Panc1 (cell line): ENCODE data around the gene IGSF21. TPM values are rescaled to one million over a fixed set of nuclear protein-coding genes. Genes with fewer than 3 reads are reported as not detected.

ENCODE experiments used
- ATAC-seq: fragments of 200-7000 bp; cut with Tn5 transposase; 2 replicates; pipeline ENCODE4 v1.9.1; 2020; ENCODE audit warnings: mild to moderate bottlenecking, moderate library complexity
- BruUV-seq: library from RNA; stranded (reverse); fragments of 400-500 nt; replicated peaks from 2 replicates; lab custom pipeline; 2021; lab: Mats Ljungman, UMichigan
- CTCF ChIA-PET: fragments of 300-600 bp; sonication (Branson Sonifier 250); formaldehyde crosslinking; loops from one replicate; lab custom pipeline; 2022; ENCODE audit warnings: antibody characterized with exemption; lab: Charles Lee
- POLR2A ChIA-PET: fragments of 300-600 bp; sonication (Branson Sonifier 250); formaldehyde crosslinking; loops from one replicate; lab custom pipeline; 2022; ENCODE audit warnings: antibody characterized with exemption; lab: Charles Lee
- DNase-seq: peaks from one replicate; pipeline ENCODE4 v3.0.0-alpha.2; 2010; ENCODE audit warnings: low read depth, low spot score
- H3K27ac ChIP-seq: 2 replicates; pipeline ENCODE4 v1.5.1; 2011; ENCODE audit warnings: mild to moderate bottlenecking, low read length, inconsistent platforms
- H3K27me3 ChIP-seq: fragments of 200-500 bp; sonication (Bioruptor generic); 2 replicates; pipeline ENCODE4 v1.6.0; 2014; ENCODE audit warnings: low read length, inconsistent platforms; ENCODE audit not compliant: control insufficient read depth, insufficient read depth
- H3K36me3 ChIP-seq: fragments of 200-500 bp; sonication (Bioruptor generic); 2 replicates; pipeline ENCODE4 v1.5.1; 2014; ENCODE audit warnings: inconsistent platforms, mild to moderate bottlenecking, low read length, moderate library complexity; ENCODE audit not compliant: control insufficient read depth, insufficient read depth
- H3K4me1 ChIP-seq: 2 replicates; pipeline ENCODE4 v1.5.1; 2011; ENCODE audit warnings: inconsistent platforms, mild to moderate bottlenecking, low read length, moderate library complexity; ENCODE audit not compliant: control insufficient read depth, insufficient read depth
- H3K4me3 ChIP-seq, 2 experiments: 2 replicates each; pipeline ENCODE4 v1.5.1; 2011 to 2012; ENCODE audit warnings: low read depth in 2 of 2, low read length in 2 of 2, mild to moderate bottlenecking in 2 of 2, inconsistent platforms in 1 of 2, moderate library complexity in 1 of 2
- H3K9me3 ChIP-seq: fragments of 200-500 bp; sonication (Bioruptor generic); 2 replicates; pipeline ENCODE4 v1.5.1; 2014; ENCODE audit warnings: low read depth, mild to moderate bottlenecking, inconsistent platforms, low read length, moderate library complexity; ENCODE audit not compliant: control insufficient read depth, insufficient read depth
- POLR2AphosphoS5 ChIP-seq: IDR thresholded peaks from 2 replicates; pipeline ENCODE4 v1.6.1; 2012; ENCODE audit warnings: mild to moderate bottlenecking, low read depth, low read length, moderate library complexity
- SIN3A ChIP-seq: IDR thresholded peaks from 2 replicates; pipeline ENCODE4 v1.6.1; 2012; ENCODE audit warnings: low read depth, mild to moderate bottlenecking, low read length, moderate library complexity, borderline replicate concordance; ENCODE audit not compliant: insufficient read depth
- TCF7L2 ChIP-seq: IDR thresholded peaks from 2 replicates; pipeline ENCODE4 v1.6.1; 2011; ENCODE audit warnings: mild to moderate bottlenecking, low read depth, low read length, inconsistent platforms
- in situ Hi-C: cut with HindIII; loops from 2 replicates; pipeline ENCODE4 v1.10.0; 2016; ENCODE audit warnings: low sequenced_read_pairs, low pct_unique_long_range_greater_than_20kb
- intact Hi-C: fragments of 100-400 bp; cut with micrococcal nuclease; formaldehyde crosslinking; loops from one replicate; pipeline ENCODE4 v1.10.0; 2022; ENCODE audit not compliant: unreplicated experiment
- total RNA-seq: library from RNA; stranded (reverse); gene quantifications from one replicate; pipeline ENCODE4 v1.2.1, GENCODE V29; 2021; ENCODE audit not compliant: unreplicated experiment
- TF ChIP-seq, protein P1 (sequence below), 2 experiments: IDR thresholded peaks; 2 replicates each; pipeline ENCODE4 v1.6.1; 2011 to 2012; ENCODE audit warnings: low read depth in 2 of 2, control low read depth in 1 of 2, low read length in 1 of 2, mild to moderate bottlenecking in 1 of 2, moderate library complexity in 1 of 2; ENCODE audit not compliant: insufficient read depth in 1 of 2
- TF ChIP-seq, protein P2 (sequence below): fragments of 450-650 bp; IDR thresholded peaks from 2 replicates; pipeline ENCODE4 v1.5.1; 2017; ENCODE audit warnings: mild to moderate bottlenecking

The IGSF21 gene
- total RNA-seq, 1 experiment from 2014 or later: not detected

DNA sequence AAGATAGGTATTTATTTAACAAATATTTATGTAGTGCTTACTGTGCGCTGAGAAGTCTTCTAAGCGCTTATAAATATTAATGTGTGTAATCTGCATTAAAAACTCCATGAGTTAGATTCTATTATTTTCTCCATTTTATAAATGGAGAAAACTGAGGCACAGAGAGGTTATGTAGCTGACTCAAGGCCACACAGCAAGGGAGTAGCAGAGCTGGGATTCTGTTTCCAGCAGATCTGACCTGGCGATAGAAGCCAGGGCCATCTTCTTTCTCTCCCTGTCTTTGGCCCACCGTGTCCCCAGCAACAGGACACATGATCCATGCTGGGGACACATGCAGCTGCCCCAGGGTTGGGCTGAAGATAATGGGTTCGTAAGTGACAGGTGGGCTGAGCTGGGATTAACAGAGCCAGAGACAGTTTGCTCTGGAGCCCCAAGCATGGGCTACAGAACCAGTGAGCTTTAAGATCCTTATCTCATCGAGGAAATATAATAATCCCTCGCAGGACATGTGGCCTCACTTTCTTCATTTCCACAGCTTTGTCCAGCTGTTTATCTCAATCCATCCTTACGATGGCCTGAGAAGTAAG lies 30.3 kb downstream of the IGSF21 start:
- CTCF ChIA-PET: no interaction called here
- DNase-seq (no peak), ATAC-seq (no peak)
- Histone ChIP-seq H3K4me1 (no peaks in the 10 kb centered on the region; the same call in 1 of the 2 replicates), H3K27ac (no peak overlapping the region), H3K27me3 (no peaks in the 10 kb centered on the region; the same call in 1 of the 2 replicates), H3K4me3 (no peak overlapping the region), H3K9me3 (no peaks in the 10 kb centered on the region), H3K36me3 (no peaks in the 10 kb centered on the region)
- intact Hi-C loops (no loop called here), in situ Hi-C loops (no loop called here)
- no TSS peak for BruUV-seq
- POLR2A ChIA-PET: no interaction called here
- TF ChIP-seq TCF7L2: no peak
- TF ChIP-seq POLR2AphosphoS5: no peak
- TF ChIP-seq, protein P1, sequence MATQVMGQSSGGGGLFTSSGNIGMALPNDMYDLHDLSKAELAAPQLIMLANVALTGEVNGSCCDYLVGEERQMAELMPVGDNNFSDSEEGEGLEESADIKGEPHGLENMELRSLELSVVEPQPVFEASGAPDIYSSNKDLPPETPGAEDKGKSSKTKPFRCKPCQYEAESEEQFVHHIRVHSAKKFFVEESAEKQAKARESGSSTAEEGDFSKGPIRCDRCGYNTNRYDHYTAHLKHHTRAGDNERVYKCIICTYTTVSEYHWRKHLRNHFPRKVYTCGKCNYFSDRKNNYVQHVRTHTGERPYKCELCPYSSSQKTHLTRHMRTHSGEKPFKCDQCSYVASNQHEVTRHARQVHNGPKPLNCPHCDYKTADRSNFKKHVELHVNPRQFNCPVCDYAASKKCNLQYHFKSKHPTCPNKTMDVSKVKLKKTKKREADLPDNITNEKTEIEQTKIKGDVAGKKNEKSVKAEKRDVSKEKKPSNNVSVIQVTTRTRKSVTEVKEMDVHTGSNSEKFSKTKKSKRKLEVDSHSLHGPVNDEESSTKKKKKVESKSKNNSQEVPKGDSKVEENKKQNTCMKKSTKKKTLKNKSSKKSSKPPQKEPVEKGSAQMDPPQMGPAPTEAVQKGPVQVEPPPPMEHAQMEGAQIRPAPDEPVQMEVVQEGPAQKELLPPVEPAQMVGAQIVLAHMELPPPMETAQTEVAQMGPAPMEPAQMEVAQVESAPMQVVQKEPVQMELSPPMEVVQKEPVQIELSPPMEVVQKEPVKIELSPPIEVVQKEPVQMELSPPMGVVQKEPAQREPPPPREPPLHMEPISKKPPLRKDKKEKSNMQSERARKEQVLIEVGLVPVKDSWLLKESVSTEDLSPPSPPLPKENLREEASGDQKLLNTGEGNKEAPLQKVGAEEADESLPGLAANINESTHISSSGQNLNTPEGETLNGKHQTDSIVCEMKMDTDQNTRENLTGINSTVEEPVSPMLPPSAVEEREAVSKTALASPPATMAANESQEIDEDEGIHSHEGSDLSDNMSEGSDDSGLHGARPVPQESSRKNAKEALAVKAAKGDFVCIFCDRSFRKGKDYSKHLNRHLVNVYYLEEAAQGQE (IDR thresholded peaks at IDR 0.05; ENCODE audit: insufficient read depth in 1 of 2, low read depth in 2 of 2, low read length in 1 of 2): no peak
- TF ChIP-seq, protein P2, sequence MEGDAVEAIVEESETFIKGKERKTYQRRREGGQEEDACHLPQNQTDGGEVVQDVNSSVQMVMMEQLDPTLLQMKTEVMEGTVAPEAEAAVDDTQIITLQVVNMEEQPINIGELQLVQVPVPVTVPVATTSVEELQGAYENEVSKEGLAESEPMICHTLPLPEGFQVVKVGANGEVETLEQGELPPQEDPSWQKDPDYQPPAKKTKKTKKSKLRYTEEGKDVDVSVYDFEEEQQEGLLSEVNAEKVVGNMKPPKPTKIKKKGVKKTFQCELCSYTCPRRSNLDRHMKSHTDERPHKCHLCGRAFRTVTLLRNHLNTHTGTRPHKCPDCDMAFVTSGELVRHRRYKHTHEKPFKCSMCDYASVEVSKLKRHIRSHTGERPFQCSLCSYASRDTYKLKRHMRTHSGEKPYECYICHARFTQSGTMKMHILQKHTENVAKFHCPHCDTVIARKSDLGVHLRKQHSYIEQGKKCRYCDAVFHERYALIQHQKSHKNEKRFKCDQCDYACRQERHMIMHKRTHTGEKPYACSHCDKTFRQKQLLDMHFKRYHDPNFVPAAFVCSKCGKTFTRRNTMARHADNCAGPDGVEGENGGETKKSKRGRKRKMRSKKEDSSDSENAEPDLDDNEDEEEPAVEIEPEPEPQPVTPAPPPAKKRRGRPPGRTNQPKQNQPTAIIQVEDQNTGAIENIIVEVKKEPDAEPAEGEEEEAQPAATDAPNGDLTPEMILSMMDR: no peak
- no peak for TF ChIP-seq SIN3A

DNA sequence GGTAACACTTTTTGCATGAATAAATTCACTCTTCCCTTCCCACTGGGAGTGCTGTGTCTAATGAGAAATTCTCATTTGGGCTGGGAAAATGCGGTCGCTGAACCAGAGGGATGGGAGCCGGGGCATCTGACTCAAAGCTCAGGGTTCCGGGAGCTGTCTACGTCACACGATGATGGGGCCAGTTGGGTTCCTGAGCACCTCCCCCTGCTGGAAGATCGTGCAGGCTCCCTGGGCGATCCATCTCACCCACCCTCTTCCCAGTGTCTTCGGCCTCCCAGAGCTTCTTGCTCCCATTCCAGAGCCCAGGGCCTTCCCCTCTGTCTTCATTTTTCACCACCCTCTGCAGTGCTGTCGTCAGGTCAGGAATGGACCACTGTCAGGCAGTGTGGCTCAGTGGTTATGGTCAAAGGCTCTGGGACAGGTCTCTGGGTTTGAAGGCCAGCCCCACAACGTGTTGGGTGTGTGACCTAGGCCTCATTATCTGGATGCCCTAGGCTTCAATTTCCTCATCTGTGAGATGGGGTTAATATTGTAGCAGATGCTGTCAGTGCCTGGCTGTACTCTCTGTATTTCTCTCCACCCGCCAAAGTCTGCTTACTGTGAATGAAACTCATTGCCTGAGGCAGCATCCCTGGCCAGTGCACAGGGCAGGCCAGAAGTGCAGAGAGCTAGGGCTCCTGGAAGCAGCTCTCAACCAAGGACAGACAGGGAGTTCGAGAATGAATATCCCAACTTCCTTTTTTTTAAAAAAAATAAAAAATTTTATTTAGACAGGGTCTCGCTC lies 31.8 kb downstream of the IGSF21 start:
- no TSS peak for BruUV-seq
- no peak for ATAC-seq

More for the DNA sequence above, 31.8 kb downstream of the IGSF21 start:
- CTCF ChIA-PET: no interaction called here
- POLR2A ChIA-PET: no interaction called here
- DNase-seq: no peak
- H3K27me3 ChIP-seq: no peaks in the 10 kb centered on the region; the same call in 1 of the 2 replicates
- H3K36me3 ChIP-seq: no peaks in the 10 kb centered on the region
- no peaks in the 10 kb centered on the region; the same call in 1 of the 2 replicates for H3K4me1 ChIP-seq
- H3K4me3 ChIP-seq: no peak overlapping the region
- intact Hi-C loops (no loop called here), in situ Hi-C loops (no loop called here)
- TF ChIP-seq, protein P2: no peak
- TF ChIP-seq POLR2AphosphoS5: no peak
- TF ChIP-seq, protein P1 (IDR thresholded peaks at IDR 0.05; ENCODE audit: insufficient read depth in 1 of 2, low read depth in 2 of 2, low read length in 1 of 2): no peak
- TF ChIP-seq TCF7L2: no peak
- no peak for TF ChIP-seq SIN3A
- H3K9me3 ChIP-seq: no peaks in the 10 kb centered on the region
- no peak overlapping the region for H3K27ac ChIP-seq
